ENCODE measurements around the gene SLC25A21.
"Not testable (repeated sequence)": the region's sequence is repeated elsewhere in the genome, so short reads cannot be mapped to it uniquely, and the experiment has no call there.

SLC25A21 gene

DNA sequence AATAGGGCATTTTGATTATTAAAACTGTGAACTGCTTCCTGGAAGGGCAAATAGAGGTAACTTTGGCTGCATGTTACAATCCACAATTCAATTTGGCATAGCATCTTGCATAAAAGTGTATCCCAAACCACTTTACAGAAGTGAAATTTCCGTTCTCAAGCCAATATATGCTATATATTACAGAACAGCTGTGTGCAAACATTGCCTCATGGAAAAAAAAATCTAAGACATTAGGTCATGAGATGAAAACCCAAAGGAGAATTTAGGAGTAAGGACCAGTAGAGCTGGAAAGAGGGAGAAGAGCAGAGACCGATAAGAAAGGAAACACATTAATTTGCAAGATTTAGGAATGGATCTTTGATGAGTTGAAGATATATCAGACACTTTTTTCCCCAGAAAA, 271.6 kb downstream of the SLC25A21 start:
- TF ChIP-seq CTCF (IDR thresholded peaks at IDR 0.05; ENCODE audit: insufficient read depth, low read length, missing control alignments): no peak
- POLR2A ChIA-PET: no interaction called here
- CTCF ChIA-PET: no interaction called here
- H3K4me3 ChIP-seq (ENCODE audit: low read depth, low read length): no peak overlapping the region
- DNase-seq (ENCODE audit: low read depth, low spot score): no peak

DNA sequence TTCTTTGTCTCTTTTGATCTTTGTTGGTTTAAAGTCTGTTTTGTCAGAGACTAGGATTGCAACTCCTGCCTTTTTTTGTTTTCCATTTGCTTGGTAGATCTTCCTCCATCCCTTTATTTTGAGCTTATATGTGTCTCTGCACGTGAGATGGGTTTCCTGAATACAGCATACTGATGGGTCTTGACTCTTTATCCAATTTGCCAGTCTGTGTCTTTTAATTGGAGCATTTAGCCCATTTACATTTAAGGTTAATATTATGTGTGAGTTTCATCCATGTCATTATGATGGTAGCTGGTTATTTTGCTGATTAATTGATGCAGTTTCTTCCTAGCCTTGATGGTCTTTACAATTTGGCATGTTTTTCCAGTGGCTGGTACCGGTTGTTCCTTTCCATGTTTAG, 276.1 kb downstream of the SLC25A21 start:
- H3K4me3 ChIP-seq (ENCODE audit: low read depth, low read length); DNase-seq (ENCODE audit: low read depth, low spot score); CTCF ChIA-PET; POLR2A ChIA-PET: not testable (repeated sequence)

GRCh38 chr14:36884049-36884448, 288.4 kb downstream of the SLC25A21 start:
- no peak for DNase-seq (ENCODE audit: low read depth, low spot score)
- CTCF ChIA-PET: no interaction called here
- TF ChIP-seq CTCF (IDR thresholded peaks at IDR 0.05; ENCODE audit: insufficient read depth, low read length, missing control alignments): no peak
- POLR2A ChIA-PET: no interaction called here
- no peak overlapping the region for H3K4me3 ChIP-seq (ENCODE audit: low read depth, low read length)

DNA sequence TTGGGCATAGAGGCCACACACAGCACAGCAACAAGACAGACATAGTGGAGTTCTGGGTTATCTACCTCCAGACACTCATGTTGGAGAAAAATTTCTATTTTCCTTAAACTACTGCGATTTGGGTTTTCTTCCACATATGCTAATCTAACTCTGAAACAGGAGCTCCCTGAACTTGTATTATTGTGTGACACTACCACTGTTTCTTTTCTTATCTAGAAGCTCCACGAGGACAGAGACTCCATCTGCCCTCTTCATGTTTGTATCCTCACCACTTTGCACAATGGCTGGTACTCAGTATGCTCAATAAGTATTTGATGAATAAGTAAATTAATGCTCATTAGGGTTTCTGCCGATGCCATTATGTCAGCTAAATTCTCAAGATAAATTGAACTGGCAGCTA, 292.1 kb downstream of the SLC25A21 start:
- H3K4me3 ChIP-seq (ENCODE audit: low read depth, low read length): no peak overlapping the region
- DNase-seq (ENCODE audit: low read depth, low spot score): no peak
- CTCF ChIA-PET: no interaction called here
- POLR2A ChIA-PET: no interaction called here
- no peak for TF ChIP-seq CTCF (IDR thresholded peaks at IDR 0.05; ENCODE audit: insufficient read depth, low read length, missing control alignments)

DNA sequence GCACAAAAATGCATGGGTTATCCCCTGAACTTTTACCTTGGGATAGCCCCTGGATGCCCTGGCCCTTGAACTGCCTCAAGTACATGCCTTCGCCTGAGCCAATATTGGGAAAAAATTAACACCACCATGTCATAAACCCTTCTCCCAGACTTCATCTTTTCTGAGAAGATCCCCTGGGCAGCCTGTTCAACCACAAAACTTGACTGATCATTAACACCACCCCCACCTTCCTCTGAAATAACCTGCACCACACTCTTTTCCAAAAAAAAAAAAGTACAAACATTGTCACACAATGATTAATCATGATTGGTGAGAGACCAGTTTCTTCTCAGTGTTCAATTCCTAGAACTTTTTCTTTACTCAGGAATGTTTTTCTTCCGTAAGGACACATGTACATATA, 292.8 kb downstream of the SLC25A21 start:
- ChIA-PET POLR2A (no interaction called here), CTCF (no interaction called here)
- H3K4me3 ChIP-seq (ENCODE audit: low read depth, low read length): no peak overlapping the region
- DNase-seq (ENCODE audit: low read depth, low spot score): no peak
- no peak for TF ChIP-seq CTCF (IDR thresholded peaks at IDR 0.05; ENCODE audit: insufficient read depth, low read length, missing control alignments)

DNA sequence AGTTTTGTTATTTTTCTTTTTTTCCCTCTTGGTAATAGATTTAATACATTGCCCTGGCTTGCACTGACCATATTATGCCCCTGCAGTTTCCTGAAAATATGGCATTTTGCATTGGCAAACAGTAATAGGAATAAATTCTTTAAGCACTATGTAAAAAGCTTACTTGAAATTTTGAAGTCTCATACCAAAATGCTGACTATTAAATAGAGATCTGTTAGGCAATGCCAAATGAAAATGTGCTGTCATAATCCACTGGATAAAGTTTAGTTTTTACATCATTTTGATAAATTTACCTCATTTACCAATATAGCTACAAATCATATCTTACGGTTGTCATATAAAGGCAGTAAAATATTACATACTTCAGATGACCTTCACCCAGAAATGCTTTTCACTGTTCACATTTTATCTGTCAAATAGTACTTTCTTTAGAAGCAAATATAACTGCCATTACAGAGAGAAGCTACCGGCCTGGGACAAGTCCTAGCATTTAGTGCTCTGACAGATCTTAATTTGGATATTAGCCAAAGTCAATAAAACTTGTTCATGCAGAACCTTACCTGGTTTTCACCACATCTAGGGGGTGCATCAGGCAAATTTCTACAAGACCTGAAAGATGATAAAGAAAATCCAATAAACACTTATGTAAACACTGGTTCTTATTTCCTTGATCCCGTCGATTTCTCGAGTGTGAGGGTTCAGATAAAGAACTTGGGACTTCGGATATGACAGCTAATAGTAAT, 297.8 kb downstream of the SLC25A21 start:
- ChIA-PET POLR2A (no interaction called here), CTCF (interaction anchor here (0.6 kb wide), 1 partner anchor 1132 kb away, joined by 4 read pairs; no protein-coding TSS in a partner anchor)
- no peak overlapping the region for H3K4me3 ChIP-seq (ENCODE audit: low read depth, low read length)
- TF ChIP-seq CTCF (IDR thresholded peaks at IDR 0.05; ENCODE audit: insufficient read depth, low read length, missing control alignments): no peak
- no peak for DNase-seq (ENCODE audit: low read depth, low spot score)

- DNase-seq (ENCODE audit: low read depth, low spot score): no peak
- CTCF ChIA-PET: no interaction called here
- no peak for TF ChIP-seq CTCF (IDR thresholded peaks at IDR 0.05; ENCODE audit: insufficient read depth, low read length, missing control alignments)
- no peak overlapping the region for H3K4me3 ChIP-seq (ENCODE audit: low read depth, low read length)
- POLR2A ChIA-PET: no interaction called here
Observed at GRCh38 chr14:36870776-36871175, 301.6 kb downstream of the SLC25A21 start.
